ENCODE data around the gene EFHD2.
"Not testable (repeated sequence)": the region's sequence is repeated elsewhere in the genome, so short reads cannot be mapped to it uniquely, and the experiment has no call there.

The EFHD2 gene

GRCh38 chr1:15452866-15453571 lies 43.3 kb downstream of the EFHD2 start:
- DNase-seq (ENCODE audit: low spot score): no peak

GRCh38 chr1:15453734-15454133 lies 44.0 kb downstream of the EFHD2 start:
- DNase-seq (ENCODE audit: low spot score): no peak

GRCh38 chr1:15454256-15454655 lies 44.6 kb downstream of the EFHD2 start:
- no peak for DNase-seq (ENCODE audit: low spot score)

- DNase-seq (ENCODE audit: low spot score): no peak
Measured at GRCh38 chr1:15455522-15455921, 45.8 kb downstream of the EFHD2 start.

- DNase-seq (ENCODE audit: low spot score): no peak
Measured at GRCh38 chr1:15456313-15456954, 46.7 kb downstream of the EFHD2 start, which contains the start of gene CELA2A. TSS of gene CELA2A (plus strand) at chr1:15456732. CDS start at chr1:15456754, 22 bp downstream.

- DNase-seq (ENCODE audit: low spot score): no peak
Measured at GRCh38 chr1:15457585-15457984, 47.9 kb downstream of the EFHD2 start.

- not testable (repeated sequence) for DNase-seq (ENCODE audit: low spot score)
Measured at GRCh38 chr1:15458388-15458787, 48.7 kb downstream of the EFHD2 start.

- DNase-seq (ENCODE audit: low spot score): no peak
Measured at GRCh38 chr1:15459771-15460707, 50.4 kb downstream of the EFHD2 start.

- DNase-seq (ENCODE audit: low spot score): no peak
Measured at GRCh38 chr1:15460708-15461095, 51.0 kb downstream of the EFHD2 start.

- DNase-seq (ENCODE audit: low spot score): not testable (repeated sequence)
Measured at GRCh38 chr1:15463064-15463800, 53.5 kb downstream of the EFHD2 start.

- not testable (repeated sequence) for DNase-seq (ENCODE audit: low spot score)
Measured at GRCh38 chr1:15463926-15464322, 54.2 kb downstream of the EFHD2 start.

- DNase-seq (ENCODE audit: low spot score): no peak
Measured at GRCh38 chr1:15465674-15466073, 56.0 kb downstream of the EFHD2 start.

- not testable (repeated sequence) for DNase-seq (ENCODE audit: low spot score)
Measured at GRCh38 chr1:15466955-15467625, 57.4 kb downstream of the EFHD2 start.

GRCh38 chr1:15468145-15468544 lies 58.5 kb downstream of the EFHD2 start:
- DNase-seq (ENCODE audit: low spot score): no peak

GRCh38 chr1:15469361-15469760 lies 59.7 kb downstream of the EFHD2 start:
- no peak for DNase-seq (ENCODE audit: low spot score)

- peak; percentile 73 for DNase-seq (ENCODE audit: low spot score)
Measured at GRCh38 chr1:15469821-15470448, 60.2 kb downstream of the EFHD2 start.

- not testable (repeated sequence) for DNase-seq (ENCODE audit: low spot score)
Measured at GRCh38 chr1:15471067-15471466, 61.4 kb downstream of the EFHD2 start.

GRCh38 chr1:15471723-15472122 lies 62.0 kb downstream of the EFHD2 start:
- not testable (repeated sequence) for DNase-seq (ENCODE audit: low spot score)

- DNase-seq (ENCODE audit: low spot score): no peak
Measured at GRCh38 chr1:15472587-15472986, 62.9 kb downstream of the EFHD2 start.

GRCh38 chr1:15475752-15476314 lies 66.1 kb downstream of the EFHD2 start, which contains the start of gene CELA2B:
TSS of gene CELA2B (plus strand) at chr1:15476104. CDS start at chr1:15476126, 22 bp downstream.
- no peak for DNase-seq (ENCODE audit: low spot score)

Measured in left forelimb (tissue), 1 donor.